ENCODE results near the gene NRP2.

- TF ChIP-seq POLR2A (IDR thresholded peaks at IDR 0.05; ENCODE audit: low read length) = no peak
- no peak for TF ChIP-seq GATA1 (IDR thresholded peaks at IDR 0.05; ENCODE audit: low read depth, low read length)
Observed at GRCh38 chr2:205720451-205720902, 38.2 kb downstream of the NRP2 start.

Data from erythroblast (primary cell).